ENCODE data around the gene SLC16A10.
"Not testable (repeated sequence)": the region's sequence is repeated elsewhere in the genome, so short reads cannot be mapped to it uniquely, and the experiment has no call there.

SLC16A10 gene

GRCh38 chr6:111134236-111134869, 47.0 kb downstream of the SLC16A10 start:
- not testable (repeated sequence) for DNase-seq (ENCODE audit: low read depth)

- not testable (repeated sequence) for DNase-seq (ENCODE audit: low read depth)
These were observed 50.3 kb downstream of the SLC16A10 start for GRCh38 chr6:111137489-111138093.

GRCh38 chr6:111147440-111147839, 60.1 kb downstream of the SLC16A10 start:
- DNase-seq (ENCODE audit: low read depth): no peak

- no peak for DNase-seq (ENCODE audit: low read depth)
These were observed 60.8 kb downstream of the SLC16A10 start for GRCh38 chr6:111148110-111148509.

GRCh38 chr6:111150577-111150976, 63.3 kb downstream of the SLC16A10 start:
- DNase-seq (ENCODE audit: low read depth): no peak

GRCh38 chr6:111154981-111155380, 67.7 kb downstream of the SLC16A10 start:
- DNase-seq (ENCODE audit: low read depth): no peak

- no peak for DNase-seq (ENCODE audit: low read depth)
These were observed 70.1 kb downstream of the SLC16A10 start for GRCh38 chr6:111157412-111157811.

GRCh38 chr6:111159633-111160032, 72.3 kb downstream of the SLC16A10 start:
- DNase-seq (ENCODE audit: low read depth): no peak

- DNase-seq (ENCODE audit: low read depth): no peak
These were observed 74.3 kb downstream of the SLC16A10 start for GRCh38 chr6:111161650-111162049.

GRCh38 chr6:111162504-111162903, 75.2 kb downstream of the SLC16A10 start:
- no peak for DNase-seq (ENCODE audit: low read depth)

- no peak for DNase-seq (ENCODE audit: low read depth)
These were observed 84.5 kb downstream of the SLC16A10 start for GRCh38 chr6:111171577-111172400.

GRCh38 chr6:111172563-111172962, 85.3 kb downstream of the SLC16A10 start:
- DNase-seq (ENCODE audit: low read depth): no peak

- DNase-seq (ENCODE audit: low read depth): no peak
These were observed 86.0 kb downstream of the SLC16A10 start for GRCh38 chr6:111173341-111173740.

GRCh38 chr6:111173946-111174345, 86.6 kb downstream of the SLC16A10 start:
- DNase-seq (ENCODE audit: low read depth): no peak

- DNase-seq (ENCODE audit: low read depth): peak; percentile 13
These were observed 87.8 kb downstream of the SLC16A10 start for GRCh38 chr6:111175109-111175508.

GRCh38 chr6:111176038-111176759, 88.9 kb downstream of the SLC16A10 start:
- no peak for DNase-seq (ENCODE audit: low read depth)

- no peak for DNase-seq (ENCODE audit: low read depth)
These were observed 89.4 kb downstream of the SLC16A10 start for GRCh38 chr6:111176760-111177099.

- DNase-seq (ENCODE audit: low read depth): no peak
These were observed 89.8 kb downstream of the SLC16A10 start for GRCh38 chr6:111177131-111177530.

- DNase-seq (ENCODE audit: low read depth): no peak
These were observed 96.6 kb downstream of the SLC16A10 start for GRCh38 chr6:111183702-111184517.

- no peak for DNase-seq (ENCODE audit: low read depth)
These were observed 97.7 kb downstream of the SLC16A10 start for GRCh38 chr6:111184827-111185532.

GRCh38 chr6:111185954-111186353, 98.7 kb downstream of the SLC16A10 start:
- DNase-seq (ENCODE audit: low read depth): no peak

Measured in non-pigmented ciliary epithelial cell (primary cell).